ENCODE measurements around the gene THADA. TPM values are rescaled to one million over a fixed set of nuclear protein-coding genes. Genes with fewer than 3 reads are reported as not detected.

Gene THADA
- total and polyA plus RNA-seq, 8 donors = 9.4 to 25.1 (median 18.2) TPM

GRCh38 chr2:43594875-43595274 is 963 bp downstream of the THADA start:
- Histone ChIP-seq H3K9me3 (no peaks in the 10 kb centered on the region), H3K4me1 (peaks cover 0 to 5% (median 4%) of the 10 kb centered on the region in 3 donors), H3K36me3 (peaks cover 0 to 13% (median 2%) of the 10 kb centered on the region in 3 donors), H3K27ac (no peak overlapping the region), H3K27me3 (no peaks in the 10 kb centered on the region), H3K4me3 (peak overlapping the region in 2 of 4 donors; percentile 63 to 69)
- WGBS, 2 donors = 73 to 81% methylated on average over 3 of the region's 3 CpGs
- intact Hi-C loops (cut with DNase I) = no loop called here
- no peak for ATAC-seq
- no peak for TF ChIP-seq CTCF (IDR thresholded peaks at IDR 0.05)
- no peak for DNase-seq
- FAIRE-seq = no peak

GRCh38 chr2:43593254-43593653 is 2.6 kb downstream of the THADA start:
- no peak overlapping the region for H3K4me3 ChIP-seq
- no peak for ATAC-seq
- no peak for FAIRE-seq
- H3K36me3 ChIP-seq = peaks cover 0 to 20% (median 8%) of the 10 kb centered on the region in 3 donors
- TF ChIP-seq CTCF (IDR thresholded peaks at IDR 0.05) = no peak
- WGBS, 2 donors = 74 to 78% methylated on average over 3 of the region's 3 CpGs
- H3K9me3 ChIP-seq = no peaks in the 10 kb centered on the region
- no peaks in the 10 kb centered on the region for H3K27me3 ChIP-seq
- H3K4me1 ChIP-seq = peaks cover 0 to 5% (median 4%) of the 10 kb centered on the region in 3 donors
- DNase-seq = no peak
- intact Hi-C loops (cut with DNase I) = no loop called here
- H3K27ac ChIP-seq = no peak overlapping the region

- Histone ChIP-seq H3K36me3 (peaks cover 0 to 20% (median 8%) of the 10 kb centered on the region in 3 donors), H3K4me3 (no peak overlapping the region), H3K27me3 (no peaks in the 10 kb centered on the region), H3K9me3 (no peaks in the 10 kb centered on the region), H3K27ac (no peak overlapping the region), H3K4me1 (peaks cover 0 to 5% (median 4%) of the 10 kb centered on the region in 3 donors)
- no peak for FAIRE-seq
- intact Hi-C loops (cut with DNase I) = no loop called here
- TF ChIP-seq CTCF (IDR thresholded peaks at IDR 0.05) = no peak
- DNase-seq = no peak
- ATAC-seq = no peak
Measured at GRCh38 chr2:43592443-43592842, 3.4 kb downstream of the THADA start.

GRCh38 chr2:43585708-43586107 is 10.1 kb downstream of the THADA start:
- ATAC-seq (no peak), DNase-seq (no peak), FAIRE-seq (no peak)
- no peaks in the 10 kb centered on the region for H3K27me3 ChIP-seq
- no peaks in the 10 kb centered on the region for H3K4me1 ChIP-seq
- no peak overlapping the region for H3K27ac ChIP-seq
- H3K36me3 ChIP-seq = peaks cover 6 to 39% (median 13%) of the 10 kb centered on the region in 3 donors
- no peaks in the 10 kb centered on the region for H3K9me3 ChIP-seq
- intact Hi-C loops (cut with DNase I) = no loop called here
- no peak for TF ChIP-seq CTCF (IDR thresholded peaks at IDR 0.05)
- H3K4me3 ChIP-seq = no peak overlapping the region
- WGBS, 2 donors = 94 to 95% methylated on average over 3 of the region's 3 CpGs

GRCh38 chr2:43579275-43579981 is 16.4 kb downstream of the THADA start:
- Histone ChIP-seq H3K4me3 (no peak overlapping the region), H3K9me3 (no peaks in the 10 kb centered on the region), H3K27ac (no peak overlapping the region), H3K4me1 (no peaks in the 10 kb centered on the region), H3K36me3 (peaks cover 0 to 29% (median 17%) of the 10 kb centered on the region in 3 donors), H3K27me3 (no peaks in the 10 kb centered on the region)
- 89 to 90% methylated on average over 5 of the region's 5 CpGs for WGBS, 2 donors
- no peak for FAIRE-seq
- no peak for DNase-seq
- TF ChIP-seq CTCF (IDR thresholded peaks at IDR 0.05) = no peak
- intact Hi-C loops (cut with DNase I) = no loop called here
- no peak for ATAC-seq

Measured in pancreas (tissue), 10 donors.